Gastrocnemius medialis (tissue), 4 donors: ENCODE data around the gene TCF23. TPM values are rescaled to one million over a fixed set of nuclear protein-coding genes. Genes with fewer than 3 reads are reported as not detected.

ENCODE experiments used
- ATAC-seq, 2 donors: fragments of 150-250 bp; one replicate each; pipeline ENCODE4 v1.9.1; 2016
- DNase-seq, 2 donors: peaks; one replicate each; pipeline ENCODE4 v3.0.0-alpha.2; 2019
- H3K27ac ChIP-seq, 4 donors: fragments of 200-600 bp; sonication (generic); 1 replicate in 1 of 4; 2 replicates in 3 of 4; pipeline ENCODE4 v1.5.1; 2016 to 2018; ENCODE audit warnings: mild to moderate bottlenecking in 2 of 4, moderate library complexity in 1 of 4
- H3K27me3 ChIP-seq, 3 donors: fragments of 200-600 bp; sonication (generic) in 2 of 3; 1 replicate in 1 of 3; 2 replicates in 2 of 3; pipeline versions ENCODE4 v1.5.1 to v1.6.0; 2016 to 2019; ENCODE audit warnings: mild to moderate bottlenecking in 1 of 3, moderate library complexity in 1 of 3
- H3K36me3 ChIP-seq, 2 donors: fragments of 200-600 bp; sonication (generic) in 1 of 2; one replicate each; pipeline ENCODE4 v1.5.1; 2017 to 2018
- H3K4me1 ChIP-seq, 2 donors: fragments of 200-600 bp; sonication (generic) in 1 of 2; one replicate each; pipeline ENCODE4 v1.5.1; 2016 to 2017; ENCODE audit warnings: mild to moderate bottlenecking in 2 of 2
- H3K4me3 ChIP-seq, 4 donors: fragments of 200-600 bp; sonication (generic) in 3 of 4; 1 replicate in 1 of 4; 2 replicates in 3 of 4; pipeline ENCODE4 v1.5.1; 2016 to 2019; ENCODE audit warnings: mild to moderate bottlenecking in 2 of 4
- H3K9me3 ChIP-seq, 3 donors: fragments of 200-600 bp; sonication (generic) in 2 of 3; 1 replicate in 1 of 3; 2 replicates in 2 of 3; pipeline ENCODE4 v1.5.1; 2016 to 2019
- CTCF ChIP-seq, 5 experiments: fragments of 450-650 bp in 3 of 5; fragments of 200-600 bp in 2 of 5; sonication (generic) in 2 of 5; IDR thresholded peaks in 4 of 5; conservative IDR thresholded peaks in 1 of 5; 1 replicate in 4 of 5; 2 replicates in 1 of 5; pipeline ENCODE4 v1.5.1; 2016 to 2019; ENCODE audit warnings: antibody characterized with exemption in 5 of 5, mild to moderate bottlenecking in 3 of 5, moderate library complexity in 3 of 5
- POLR2A ChIP-seq, 2 donors: fragments of 450-650 bp; IDR thresholded peaks; one replicate each; pipeline ENCODE4 v1.6.1; 2017; ENCODE audit warnings: antibody characterized with exemption in 2 of 2, mild to moderate bottlenecking in 2 of 2, moderate library complexity in 2 of 2
- in situ Hi-C, 4 donors: fragments of 200-750 bp; cut with MboI; loops; one replicate each; pipeline versions ENCODE4 v1.15.0 to v1.8.0; 2017; ENCODE audit warnings: low sequenced_read_pairs in 4 of 4
- intact Hi-C: fragments of 100-400 bp; cut with DNase I; formaldehyde crosslinking; loops from one replicate; pipeline ENCODE4 v1.15.1; 2023; ENCODE audit warnings: low total_unique reads
- total RNA-seq, 4 donors: library from RNA; depleted of rRNA; stranded (reverse); fragments of >200 nt; gene quantifications; one replicate each; pipeline versions ENCODE4 v1.1.0 to v1.2.3, GENCODE V29; 2016

The TCF23 gene
- total RNA-seq, 4 donors from 2014 or later = 0.20 TPM; not detected in 3

DNA sequence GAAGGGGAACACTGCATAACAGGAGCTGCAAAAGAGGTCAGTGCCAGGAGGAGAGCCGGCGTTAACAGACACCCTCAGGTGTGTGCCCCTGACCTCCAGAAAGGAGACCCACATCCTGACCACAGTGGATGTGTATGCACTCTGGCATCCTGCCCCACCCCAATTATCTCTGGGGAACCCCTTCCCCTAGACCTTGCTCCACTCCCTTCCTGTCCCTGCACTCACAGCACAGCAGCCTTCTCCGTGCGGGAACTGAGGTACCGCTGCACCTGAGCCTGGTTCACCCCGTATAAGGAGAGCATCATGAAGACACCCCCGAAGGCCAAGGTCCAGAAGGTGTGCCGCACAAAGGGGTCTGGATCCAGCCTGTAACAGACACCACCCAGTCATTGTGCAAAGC lies 55.8 kb downstream of the TCF23 start:
- TF ChIP-seq CTCF (IDR thresholded peaks at IDR 0.05 in 4 of 5, conservative IDR thresholded peaks at IDR 0.05 in 1 of 5) = no peak
- TF ChIP-seq POLR2A (IDR thresholded peaks at IDR 0.05) = no peak
- in situ Hi-C loops (loop anchor here in 1 of 4 donors (25.0 kb wide), 1 partner anchor 242 kb away; the partner anchor contains the start of gene MAPRE3), intact Hi-C loops (no loop called here)

GRCh38 chr2:27205206-27205605 lies 56.4 kb downstream of the TCF23 start:
- DNase-seq (no peak), ATAC-seq (no peak)
- H3K36me3 ChIP-seq = peaks cover 0 to 87% of the 10 kb centered on the region in 2 donors
- no peaks in the 10 kb centered on the region for H3K9me3 ChIP-seq
- no peaks in the 10 kb centered on the region for H3K4me1 ChIP-seq
- no peak overlapping the region for H3K4me3 ChIP-seq
- H3K27ac ChIP-seq = no peak overlapping the region
- intact Hi-C loops (no loop called here), in situ Hi-C loops (loop anchor here in 1 of 4 donors (25.0 kb wide), 1 partner anchor 243 kb away; the partner anchor contains the start of gene MAPRE3)
- no peaks in the 10 kb centered on the region for H3K27me3 ChIP-seq
- TF ChIP-seq CTCF (IDR thresholded peaks at IDR 0.05 in 4 of 5, conservative IDR thresholded peaks at IDR 0.05 in 1 of 5) (no peak), POLR2A (IDR thresholded peaks at IDR 0.05) (no peak)

More for the DNA sequence above, 55.8 kb downstream of the TCF23 start:
- Histone ChIP-seq H3K4me1 (no peaks in the 10 kb centered on the region), H3K4me3 (no peak overlapping the region), H3K27me3 (no peaks in the 10 kb centered on the region), H3K27ac (no peak overlapping the region), H3K36me3 (peaks cover 0 to 90% of the 10 kb centered on the region in 2 donors), H3K9me3 (no peaks in the 10 kb centered on the region)
- ATAC-seq (no peak), DNase-seq (no peak)

- H3K4me1 ChIP-seq = peaks cover 4 to 5% of the 10 kb centered on the region in 2 donors
- no peak for DNase-seq
- TF ChIP-seq POLR2A (IDR thresholded peaks at IDR 0.05) = no peak
- TF ChIP-seq CTCF (IDR thresholded peaks at IDR 0.05 in 4 of 5, conservative IDR thresholded peaks at IDR 0.05 in 1 of 5) = no peak
- intact Hi-C loops (no loop called here), in situ Hi-C loops (loop anchor here in 1 of 4 donors (25.0 kb wide), 1 partner anchor 244 kb away; the partner anchor contains the start of gene MAPRE3)
- no peaks in the 10 kb centered on the region for H3K9me3 ChIP-seq
- peaks cover 0 to 78% of the 10 kb centered on the region in 2 donors for H3K36me3 ChIP-seq
- H3K4me3 ChIP-seq = no peak overlapping the region
- no peak overlapping the region for H3K27ac ChIP-seq
- no peak for ATAC-seq
- no peaks in the 10 kb centered on the region for H3K27me3 ChIP-seq
These were observed 57.5 kb downstream of the TCF23 start for GRCh38 chr2:27206346-27206745.

Other genes with a start within 250 kb of the TCF23 start
- 10 to 100 TPM; 41.9 to 66.5 (median 53.9) TPM for gene MAPRE3, start 178.4 kb upstream of the TCF23 start, total RNA-seq
- gene TMEM214, start 116.0 kb upstream of the TCF23 start, total RNA-seq = 10 to 100 TPM; 20.0 to 37.7 (median 24.9) TPM
- gene AGBL5, start 97.3 kb upstream of the TCF23 start, total RNA-seq = 1 to 10 TPM; 4.9 to 6.2 (median 5.7) TPM
- 100 to 1,000 TPM; 191 to 283 (median 251) TPM for gene OST4, start 77.3 kb upstream of the TCF23 start, total RNA-seq
- gene EMILIN1, start 70.4 kb upstream of the TCF23 start, total RNA-seq = 10 to 100 TPM in 2 of 4 donors, 1 to 10 TPM in 2; 6.8 to 18.2 (median 11.3) TPM
- 1 to 10 TPM in 2 of 4 donors, under 1 TPM in 1, not detected in 1; 0.91 to 5.4 (median 1.3) TPM for gene KHK, start 62.2 kb upstream of the TCF23 start, total RNA-seq
- 1 to 10 TPM; 1.2 to 7.1 (median 4.3) TPM for gene CGREF1, start 29.9 kb upstream of the TCF23 start, total RNA-seq
- 1 to 10 TPM in 3 of 4 donors, under 1 TPM in 1; 0.61 to 2.3 (median 1.2) TPM for gene ABHD1, start 25.2 kb upstream of the TCF23 start, total RNA-seq
- 100 to 1,000 TPM; 117 to 197 (median 154) TPM for gene PREB, start 14.4 kb upstream of the TCF23 start, total RNA-seq
- gene PRR30, start 9.6 kb upstream of the TCF23 start, total RNA-seq = not detected
- 100 to 1,000 TPM; 131 to 203 (median 171) TPM for gene ATRAID, start 63.0 kb downstream of the TCF23 start, total RNA-seq
- gene SLC5A6, start 63.3 kb downstream of the TCF23 start, total RNA-seq = 10 to 100 TPM; 19.0 to 46.5 (median 32.5) TPM
- gene CAD, start 68.4 kb downstream of the TCF23 start, total RNA-seq = 10 to 100 TPM in 1 of 4 donors, 1 to 10 TPM in 3; 2.7 to 10.2 (median 7.1) TPM
- under 1 TPM in 1 of 4 donors, not detected in 3; 0.20 TPM for gene SLC30A3, start 114.0 kb downstream of the TCF23 start, total RNA-seq
- gene DNAJC5G, start 126.4 kb downstream of the TCF23 start, total RNA-seq = not detected
- gene TRIM54, start 133.4 kb downstream of the TCF23 start, total RNA-seq = 100 to 1,000 TPM; 219 to 554 (median 427) TPM
- not detected for gene UCN, start 159.4 kb downstream of the TCF23 start, total RNA-seq
- 10 to 100 TPM in 3 of 4 donors, 1 to 10 TPM in 1; 9.9 to 16.0 (median 11.5) TPM for gene MPV17, start 174.1 kb downstream of the TCF23 start, total RNA-seq
- gene GTF3C2, start 207.8 kb downstream of the TCF23 start, total RNA-seq = 10 to 100 TPM; 25.3 to 45.6 (median 40.5) TPM
- 10 to 100 TPM; 50.5 to 57.9 (median 53.8) TPM for gene EIF2B4, start 221.3 kb downstream of the TCF23 start, total RNA-seq
- 10 to 100 TPM; 47.2 to 91.5 (median 56.3) TPM for gene SNX17, start 221.6 kb downstream of the TCF23 start, total RNA-seq
- 1 to 10 TPM; 2.0 to 7.6 (median 4.5) TPM for gene ZNF513, start 231.7 kb downstream of the TCF23 start, total RNA-seq